ENCODE results near the gene NME4.

DNA sequence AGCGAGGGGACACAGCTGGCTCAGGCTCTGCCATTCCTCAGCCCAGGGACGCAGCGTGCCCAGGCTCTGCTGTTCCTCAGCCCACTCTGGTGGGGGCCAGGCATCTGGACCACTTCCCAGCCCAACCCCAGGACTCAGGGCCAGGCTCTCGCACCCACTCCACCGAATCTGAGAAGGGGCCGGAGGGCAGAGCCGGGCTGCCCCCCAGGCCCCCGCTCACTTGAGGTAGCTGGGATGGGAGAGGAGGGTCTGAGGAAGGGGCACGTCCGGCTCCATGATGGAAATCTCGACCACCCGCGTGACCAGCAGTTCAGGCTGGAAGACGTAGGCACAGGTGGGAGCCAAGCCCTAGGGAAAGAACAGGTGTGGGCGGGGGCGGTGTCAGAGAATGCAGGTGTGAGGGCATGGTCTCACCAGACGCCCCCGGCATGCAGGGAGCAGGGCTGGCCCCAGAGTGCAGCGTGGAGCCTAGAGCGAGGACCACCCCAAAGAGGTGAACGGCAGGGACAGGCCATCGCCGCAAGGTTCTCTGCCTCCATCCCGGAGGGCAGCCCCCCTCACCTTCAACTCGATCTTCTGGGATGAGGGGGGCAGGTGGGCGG, 20.1 kb upstream of the NME4 start:
- TF ChIP-seq CTCF (IDR thresholded peaks at IDR 0.05) (no peak), SIN3A (IDR thresholded peaks at IDR 0.05; ENCODE audit: borderline replicate concordance, low read depth, low read length) (no peak), GABPA (IDR thresholded peaks at IDR 0.05; ENCODE audit: low read depth) (no peak), NRF1 (IDR thresholded peaks at IDR 0.05; ENCODE audit: low read depth, low read length) (no peak), RAD21 (IDR thresholded peaks at IDR 0.05; ENCODE audit: low read length) (no peak), EP300 (IDR thresholded peaks at IDR 0.05; ENCODE audit: borderline replicate concordance in 1 of 2, low read depth in 1 of 2, low read length in 1 of 2) (no peak), POLR2AphosphoS5 (IDR thresholded peaks at IDR 0.05; ENCODE audit: low read depth, low read length) (no peak), YY1 (IDR thresholded peaks at IDR 0.05; ENCODE audit: low read depth) (no peak), RXRA (IDR thresholded peaks at IDR 0.05; ENCODE audit: borderline replicate concordance, low read depth) (no peak), RCOR1 (IDR thresholded peaks at IDR 0.05; ENCODE audit: low read length) (no peak), MXI1 (IDR thresholded peaks at IDR 0.05; ENCODE audit: low read depth, low read length) (no peak), TAF1 (IDR thresholded peaks at IDR 0.05; ENCODE audit: borderline replicate concordance, low read depth, low read length) (no peak)
- TF ChIP-seq, protein P1, sequence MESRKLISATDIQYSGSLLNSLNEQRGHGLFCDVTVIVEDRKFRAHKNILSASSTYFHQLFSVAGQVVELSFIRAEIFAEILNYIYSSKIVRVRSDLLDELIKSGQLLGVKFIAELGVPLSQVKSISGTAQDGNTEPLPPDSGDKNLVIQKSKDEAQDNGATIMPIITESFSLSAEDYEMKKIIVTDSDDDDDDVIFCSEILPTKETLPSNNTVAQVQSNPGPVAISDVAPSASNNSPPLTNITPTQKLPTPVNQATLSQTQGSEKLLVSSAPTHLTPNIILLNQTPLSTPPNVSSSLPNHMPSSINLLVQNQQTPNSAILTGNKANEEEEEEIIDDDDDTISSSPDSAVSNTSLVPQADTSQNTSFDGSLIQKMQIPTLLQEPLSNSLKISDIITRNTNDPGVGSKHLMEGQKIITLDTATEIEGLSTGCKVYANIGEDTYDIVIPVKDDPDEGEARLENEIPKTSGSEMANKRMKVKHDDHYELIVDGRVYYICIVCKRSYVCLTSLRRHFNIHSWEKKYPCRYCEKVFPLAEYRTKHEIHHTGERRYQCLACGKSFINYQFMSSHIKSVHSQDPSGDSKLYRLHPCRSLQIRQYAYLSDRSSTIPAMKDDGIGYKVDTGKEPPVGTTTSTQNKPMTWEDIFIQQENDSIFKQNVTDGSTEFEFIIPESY (IDR thresholded peaks at IDR 0.05; ENCODE audit: borderline replicate concordance, low read depth), result no peak
